K562 (cell line): ENCODE data around the gene KCTD13. TPM values are rescaled to one million over a fixed set of nuclear protein-coding genes. Genes with fewer than 3 reads are reported as not detected.

Experiments used
- CBX5 ChIP-seq: IDR thresholded peaks from 2 replicates; pipeline ENCODE4 v1.6.1; 2014; ENCODE audit warnings: low read depth, borderline replicate concordance
- CTCF ChIP-seq, 3 experiments: IDR thresholded peaks in 2 of 3; conservative IDR thresholded peaks in 1 of 3; 2 replicates each; pipeline ENCODE4 v1.5.1; 2011 to 2012; ENCODE audit warnings: low read length in 3 of 3, mild to moderate bottlenecking in 3 of 3, control low read depth in 2 of 3, improper control_type of control experiment in 1 of 3, inconsistent platforms in 1 of 3, low read depth in 1 of 3, mixed read lengths in 1 of 3, moderate library complexity in 1 of 3; ENCODE audit not compliant: insufficient read depth in 2 of 3
- CTCFL ChIP-seq: IDR thresholded peaks from 2 replicates; pipeline ENCODE4 v1.6.1; 2011; ENCODE audit warnings: borderline replicate concordance, low read depth, mild to moderate bottlenecking, moderate library complexity, low read length; ENCODE audit not compliant: insufficient read depth, poor library complexity, severe bottlenecking
- DMBX1 ChIP-seq: fragments of 250-450 bp; sonication (Bioruptor Pico); IDR thresholded peaks from 2 replicates; pipeline ENCODE4 v1.8.0; 2022; ENCODE audit warnings: inconsistent platforms, mild to moderate bottlenecking, moderate library complexity, borderline replicate concordance
- DNMT1 ChIP-seq: fragments of 450-650 bp; IDR thresholded peaks from 2 replicates; pipeline ENCODE4 v1.6.1; 2016; ENCODE audit warnings: antibody characterized with exemption, mild to moderate bottlenecking
- ETV5 ChIP-seq: sonication (generic); formaldehyde crosslinking; IDR thresholded peaks from 2 replicates; pipeline ENCODE4 v1.4.0; 2020; ENCODE audit warnings: low read depth, mild to moderate bottlenecking, missing genetic modification reagents
- GMEB1 ChIP-seq: fragments of 250-450 bp; sonication (Bioruptor Pico); IDR thresholded peaks from 2 replicates; pipeline ENCODE4 v1.4.0; 2020; ENCODE audit warnings: mild to moderate bottlenecking
- HCFC1 ChIP-seq: IDR thresholded peaks from 2 replicates; pipeline ENCODE4 v1.6.1; 2012; ENCODE audit warnings: low read depth, low read length, improper control_type of control experiment
- HLTF ChIP-seq: fragments of 450-650 bp; IDR thresholded peaks from 2 replicates; pipeline ENCODE4 v1.6.1; 2016
- JUN ChIP-seq, 2 experiments: sonication (generic) in 1 of 2; formaldehyde crosslinking in 1 of 2; IDR thresholded peaks; 2 replicates each; pipeline versions ENCODE4 v1.6.1 to v1.8.0; 2012 to 2022; ENCODE audit warnings: borderline replicate concordance in 2 of 2, mild to moderate bottlenecking in 2 of 2, improper control_type of control experiment in 1 of 2, low read depth in 1 of 2, low read length in 1 of 2, missing genetic modification reagents in 1 of 2
- MAFG ChIP-seq: fragments of 450-650 bp; conservative IDR thresholded peaks from 2 replicates; pipeline ENCODE4 v1.6.1; 2016; ENCODE audit warnings: missing genetic modification characterization, missing compliant biosample characterization
- NR2F6 ChIP-seq: fragments of 450-650 bp; formaldehyde crosslinking; IDR thresholded peaks from 2 replicates; pipeline ENCODE4 v1.4.0; 2020; ENCODE audit warnings: mild to moderate bottlenecking
- PATZ1 ChIP-seq: fragments of 250-450 bp; sonication (Bioruptor Pico); IDR thresholded peaks from 2 replicates; pipeline ENCODE4 v1.5.0; 2020; ENCODE audit warnings: mild to moderate bottlenecking, borderline replicate concordance
- PCBP2 ChIP-seq: fragments of 200-400 bp; formaldehyde crosslinking; IDR thresholded peaks from 2 replicates; pipeline ENCODE4 v1.6.1; 2018; ENCODE audit warnings: low read length, low read depth, mild to moderate bottlenecking, moderate library complexity; ENCODE audit not compliant: poor library complexity, severe bottlenecking
- TAF7 ChIP-seq: fragments of 450-650 bp; IDR thresholded peaks from 2 replicates; pipeline ENCODE4 v1.6.1; 2016; ENCODE audit warnings: missing genetic modification characterization, missing compliant biosample characterization
- ZNF766 ChIP-seq: fragments of 200-800 bp; sonication (Bioruptor generic); conservative IDR thresholded peaks from 2 replicates; pipeline ENCODE4 v1.6.1; 2016; ENCODE audit warnings: missing genetic modification characterization, missing compliant biosample characterization
- polyA plus RNA-seq, 8 experiments: library from polyadenylated mRNA; depleted of rRNA in 4 of 8; stranded (reverse) in 5 of 8; unstranded in 3 of 8; fragments of >200 nt; fragmentation: Nextera tagmentation in 2 of 8; fragmentation: Illumina TruSeq in 1 of 8; extraction: Ambion mirVana in 2 of 8; extraction: Trizol in 1 of 8; gene quantifications; 2 replicates each; pipeline versions ENCODE4 v1.2.1 to v1.2.3, GENCODE V29; 2011 to 2014; ENCODE audit warnings: inconsistent platforms in 1 of 8, missing spikeins in 1 of 8
- total RNA-seq, 7 experiments: library from RNA; depleted of rRNA in 6 of 7; stranded (reverse); fragments of >200 nt in 6 of 7; fragmentation: Illumina TruSeq in 2 of 7; extraction: Trizol in 2 of 7; gene quantifications; 2 replicates each; pipeline versions ENCODE4 v1.2.1 to v1.2.3, GENCODE V29; 2011 to 2021; ENCODE audit warnings: low replicate concordance in 1 of 7

Gene KCTD13
- total and polyA plus RNA-seq, 9 of the 15 experiments (the other 6 are each of a cell fraction or from before 2014, with no cell fraction given): 1.0 to 20.6 (median 9.8) TPM

GRCh38 chr16:29974291-29975133 lies 48.5 kb upstream of the KCTD13 start (continued):
- TF ChIP-seq CTCFL (no peak), JUN (IDR thresholded peaks at IDR 0.05; ENCODE audit: borderline replicate concordance, low read depth, low read length) (no peak), JUN (CRISPR knock-in tag; IDR thresholded peaks at IDR 0.05; ENCODE audit: borderline replicate concordance) (no peak), CBX5 (no peak), GMEB1 (no peak), PATZ1 (CRISPR knock-in tag) (no peak), PCBP2 (no peak), ETV5 (0 out of 2 replicates have a peak, but pooled peaks have one; percentile 24), HCFC1 (no peak), HLTF (no peak), ZNF766 (no peak), MAFG (tag) (no peak), DMBX1 (no peak), TAF7 (tag) (no peak), CTCF (IDR thresholded peaks at IDR 0.05 in 2 of 3, conservative IDR thresholded peaks at IDR 0.05 in 1 of 3; ENCODE audit: insufficient read depth in 2 of 3, low read depth in 1 of 3, low read length in 3 of 3) (no peak), DNMT1 (no peak), NR2F6 (CRISPR knock-in tag) (no peak)
